ENCODE results near the gene IL17RD. TPM values are rescaled to one million over a fixed set of nuclear protein-coding genes. Genes with fewer than 3 reads are reported as not detected.

Gene IL17RD
- total and polyA plus RNA-seq, 2 of the 4 experiments (the other 2 are of a cell fraction) = 0.72 to 0.92 TPM

GRCh38 chr3:57094575-57094974 lies 70.6 kb downstream of the IL17RD start:
- 20% methylated on average over 1 of the region's 4 CpGs; no CpG with 5 or more reads in 1 of the 2 experiments for WGBS, 2 experiments (ENCODE audit: extremely low coverage in 2 of 2, insufficient read length in 1 of 2)
- Histone ChIP-seq H3K9ac (ENCODE audit: low read depth, low read length) (peak overlapping the region; percentile 4; the same call in 1 of the 2 replicates), H2AK9ac (replicated peaks; ENCODE audit: low read depth, low read length, poor library complexity) (no peak overlapping the region), H2BK20ac (ENCODE audit: low read depth, low read length) (no peak overlapping the region), H3K36me3 (ENCODE audit: control insufficient read depth, insufficient read depth, low read length) (no peaks in the 10 kb centered on the region), H3K9me1 (ENCODE audit: insufficient read depth, low read length) (no peaks in the 10 kb centered on the region), H3K9me3 (ENCODE audit: control insufficient read depth, insufficient read depth, low read length) (no peaks in the 10 kb centered on the region), H3K4me2 (ENCODE audit: low read depth, low read length) (0 out of 2 replicates have a peak overlapping the region, but pooled peaks have one; percentile 18), H4K5ac (ENCODE audit: low read depth, low read length) (no peak overlapping the region; the same call in 1 of the 2 replicates), H3K56ac (ENCODE audit: extremely low read depth, insufficient read depth, low read length) (no peak overlapping the region), H2BK5ac (ENCODE audit: low read depth, low read length, poor library complexity, severe bottlenecking) (no peak overlapping the region), H2AK5ac (ENCODE audit: low read depth, low read length) (no peak overlapping the region), H3K27ac (ENCODE audit: insufficient read depth, low read length) (no peak overlapping the region; the same call in 1 of the 2 replicates), H3K4ac (ENCODE audit: low read depth, low read length) (no peak overlapping the region), H3K14ac (replicated peaks; ENCODE audit: low read depth, low read length) (no peak overlapping the region), H2BK120ac (ENCODE audit: low read depth, low read length) (no peak overlapping the region), H3K18ac (ENCODE audit: low read depth, low read length) (peak overlapping the region; percentile 46; the same call in 1 of the 2 replicates), H3K23ac (ENCODE audit: low read depth, low read length) (no peak overlapping the region), H4K91ac (ENCODE audit: insufficient read depth, low read depth, low read length) (no peak overlapping the region), H3K27me3 (ENCODE audit: control insufficient read depth, insufficient read depth, low read length) (no peaks in the 10 kb centered on the region), H4K20me1 (ENCODE audit: insufficient read depth, low read length) (no peaks in the 10 kb centered on the region), H3K4me3 (ENCODE audit: insufficient read depth, low read depth, low read length) (no peak overlapping the region), H4K8ac (ENCODE audit: low read depth in 2 of 2, low read length in 2 of 2) (no peak overlapping the region), H3K79me1 (ENCODE audit: low read depth in 1 of 2, low read length in 2 of 2) (no peaks in the 10 kb centered on the region), H2BK15ac (ENCODE audit: low read depth, low read length) (no peak overlapping the region), H2AFZ (replicated peaks; ENCODE audit: low read length, poor library complexity) (no peak overlapping the region), H3K4me1 (ENCODE audit: control insufficient read depth, insufficient read depth, low read length) (peaks cover 12% of the 10 kb centered on the region; the same call in 1 of the 2 replicates)
- in situ Hi-C loops (cut with MboI; ENCODE audit: low sequenced_read_pairs) = no loop called here
- DNase-seq (peak; percentile 73), ATAC-seq (ENCODE audit: low read depth) (peak; percentile 72)
- no TSS peak for BruUV-seq (replicated peaks)
- CTCF ChIA-PET = no interaction called here
- dilution Hi-C loops (cut with HindIII; ENCODE audit: low sequenced_read_pairs, unreplicated experiment) = no loop called here
- intact Hi-C loops (cut with micrococcal nuclease) = loop anchor here (5.0 to 10.0 kb wide), 2 partner anchors 97 to 390 kb away; no protein-coding TSS in a partner anchor
- POLR2A ChIA-PET (ENCODE audit: unreplicated experiment) = no interaction called here
- no peak for TF ChIP-seq NFE2L2 (IDR thresholded peaks at IDR 0.05; ENCODE audit: low read depth, low read length)
- no peak for TF ChIP-seq MAFK (IDR thresholded peaks at IDR 0.05; ENCODE audit: low read depth, low read length)
- TF ChIP-seq USF2 (IDR thresholded peaks at IDR 0.05; ENCODE audit: low read depth, low read length) = no peak
- TF ChIP-seq MAZ (IDR thresholded peaks at IDR 0.05; ENCODE audit: borderline replicate concordance, low read depth, low read length) = no peak
